GM19099 (cell line): ENCODE measurements around the gene FGGY.

Source experiments
- POLR2A ChIP-seq: IDR thresholded peaks from 3 replicates; pipeline ENCODE4 v1.6.1; 2011; ENCODE audit warnings: low read depth; ENCODE audit not compliant: insufficient read length; ENCODE audit errors: extremely low read depth

FGGY gene

GRCh38 chr1:59750328-59751003, 453.6 kb downstream of the FGGY start:
- no peak for TF ChIP-seq POLR2A

- TF ChIP-seq POLR2A = no peak
Observed at GRCh38 chr1:59751004-59751395, 454.1 kb downstream of the FGGY start.

GRCh38 chr1:59751801-59752200, 454.9 kb downstream of the FGGY start:
- no peak for TF ChIP-seq POLR2A

- TF ChIP-seq POLR2A = no peak
Observed at GRCh38 chr1:59752556-59753414, 455.9 kb downstream of the FGGY start.

GRCh38 chr1:59755069-59755685, 458.3 kb downstream of the FGGY start:
- no peak for TF ChIP-seq POLR2A

- TF ChIP-seq POLR2A = no peak
Observed at GRCh38 chr1:59757197-59757747, 460.4 kb downstream of the FGGY start.

GRCh38 chr1:59759156-59759925, 462.4 kb downstream of the FGGY start:
- TF ChIP-seq POLR2A = no peak

- no peak for TF ChIP-seq POLR2A
Observed at GRCh38 chr1:59761443-59761842, 464.5 kb downstream of the FGGY start.

- no peak for TF ChIP-seq POLR2A
Observed at GRCh38 chr1:59763418-59763817, 466.5 kb downstream of the FGGY start.

- TF ChIP-seq POLR2A = no peak
Observed at GRCh38 chr1:59765011-59765730, 468.3 kb downstream of the FGGY start.

- no peak for TF ChIP-seq POLR2A
Observed at GRCh38 chr1:59766227-59766855, 469.4 kb downstream of the FGGY start.

GRCh38 chr1:59767119-59767518, 470.2 kb downstream of the FGGY start:
- TF ChIP-seq POLR2A = no peak
